GM18526 (cell line): ENCODE data around the gene HECTD2.

Experiments
- POLR2A ChIP-seq: IDR thresholded peaks from 3 replicates; pipeline ENCODE4 v1.6.1; 2011; ENCODE audit not compliant: insufficient read length; ENCODE audit errors: extremely low read depth

The HECTD2 gene

DNA sequence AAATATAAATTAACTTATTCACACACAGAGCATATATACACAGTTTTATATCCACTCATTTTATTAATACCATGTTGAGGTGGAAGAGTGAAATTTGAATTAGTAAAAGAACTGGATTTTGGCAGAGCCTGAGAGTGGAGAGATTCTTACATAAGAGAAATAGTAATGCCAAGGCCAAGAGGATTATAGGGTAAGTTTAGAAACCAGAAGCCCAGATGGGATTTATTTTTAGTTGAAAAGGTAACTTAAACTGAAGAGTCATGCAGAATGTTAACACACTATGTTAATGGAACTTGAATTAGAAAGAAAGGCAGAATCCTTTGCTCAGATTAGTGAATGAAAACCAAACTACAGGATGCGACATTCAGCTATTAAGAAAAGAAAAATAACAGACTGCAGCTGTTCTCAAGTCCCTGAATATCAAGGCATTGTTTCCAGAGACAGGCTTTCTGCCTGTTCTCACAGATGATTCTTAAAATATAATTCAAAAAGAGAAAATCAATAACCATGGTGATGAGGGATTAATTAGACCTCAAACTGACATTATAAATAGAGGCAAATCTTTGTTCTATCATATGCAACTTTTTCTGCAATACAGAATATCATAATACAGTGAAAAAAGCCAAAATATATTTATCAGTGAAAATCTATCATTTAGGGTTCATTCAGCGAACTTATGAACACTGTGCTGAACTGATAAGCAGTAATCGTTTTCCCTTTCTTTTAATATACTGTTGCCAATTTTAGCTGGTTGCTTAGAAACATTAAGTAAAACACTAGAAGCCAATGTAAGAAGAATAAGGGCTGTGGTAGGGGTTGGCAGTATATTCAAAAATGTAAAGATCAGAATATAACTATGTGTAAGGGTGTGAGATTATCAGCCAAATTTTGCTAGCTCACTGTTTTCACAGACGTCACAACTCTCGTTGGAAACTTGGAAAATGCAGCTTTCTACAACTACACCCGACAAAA is 34.4 kb downstream of the HECTD2 start:
- TF ChIP-seq POLR2A: no peak

GRCh38 chr10:91452063-91452462 is 41.9 kb downstream of the HECTD2 start:
- no peak for TF ChIP-seq POLR2A

GRCh38 chr10:91453535-91453934 is 43.4 kb downstream of the HECTD2 start:
- no peak for TF ChIP-seq POLR2A

- TF ChIP-seq POLR2A: no peak
Observed at GRCh38 chr10:91460681-91461080, 50.5 kb downstream of the HECTD2 start.

DNA sequence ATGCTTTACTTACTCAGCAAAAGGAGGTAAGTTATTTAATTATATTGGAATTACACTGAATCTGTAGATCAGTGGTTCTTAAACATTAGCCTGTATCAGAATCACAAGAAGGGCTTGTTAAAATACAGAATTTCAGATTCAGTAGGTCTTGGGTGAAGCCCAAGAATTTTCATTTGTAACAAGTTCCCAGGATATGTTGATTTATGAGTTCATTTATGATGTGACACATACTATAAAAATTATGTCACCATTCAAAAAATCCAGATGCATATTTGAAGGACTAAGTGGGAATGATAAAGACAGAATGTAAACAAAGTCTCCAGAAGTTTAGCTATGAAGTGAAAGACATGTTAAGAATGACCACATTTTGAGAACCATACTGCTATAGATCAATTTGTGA is 52.3 kb downstream of the HECTD2 start:
- TF ChIP-seq POLR2A: no peak

GRCh38 chr10:91464500-91464899 is 54.4 kb downstream of the HECTD2 start:
- no peak for TF ChIP-seq POLR2A

GRCh38 chr10:91465261-91465660 is 55.1 kb downstream of the HECTD2 start:
- no peak for TF ChIP-seq POLR2A

DNA sequence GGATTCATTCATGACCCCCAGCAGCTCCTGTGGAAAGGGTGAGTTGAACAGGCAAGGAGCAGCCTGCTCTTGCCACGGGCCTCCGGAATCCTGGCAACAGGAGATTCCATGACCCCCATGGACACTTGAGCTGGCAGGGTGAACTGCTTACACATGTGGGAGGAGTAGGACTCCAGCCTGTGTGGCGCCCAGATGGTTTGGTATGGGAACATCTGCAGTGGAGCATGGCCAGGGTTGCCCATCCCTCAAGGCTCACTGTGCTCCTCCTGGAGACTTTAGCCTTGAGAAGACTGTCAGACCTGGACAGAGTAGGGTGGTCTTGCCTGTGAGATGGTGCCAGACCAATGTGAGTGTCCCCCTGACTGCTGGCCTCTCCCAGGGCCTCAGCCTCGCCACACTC is 57.0 kb downstream of the HECTD2 start:
- TF ChIP-seq POLR2A: no peak

DNA sequence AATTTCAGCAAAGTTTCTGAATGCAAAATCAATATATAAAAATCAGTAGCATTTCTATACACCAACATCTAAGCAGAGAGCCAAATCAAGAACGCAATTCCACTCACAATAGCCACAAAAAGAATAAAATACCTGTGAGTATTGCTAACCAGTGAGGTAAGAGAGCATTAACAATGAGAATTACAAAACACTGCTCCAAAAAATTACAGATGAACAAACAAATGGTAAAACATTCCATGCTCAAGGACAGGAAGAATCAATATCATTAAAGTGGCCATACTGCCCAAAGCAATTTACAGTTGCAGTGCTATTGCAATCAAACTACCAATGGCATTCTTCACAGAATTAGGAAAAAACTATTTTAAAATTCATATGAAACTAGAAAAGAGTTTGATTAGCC is 61.5 kb downstream of the HECTD2 start:
- no peak for TF ChIP-seq POLR2A

GRCh38 chr10:91472911-91473310 is 62.8 kb downstream of the HECTD2 start:
- TF ChIP-seq POLR2A: no peak

GRCh38 chr10:91474009-91474408 is 63.9 kb downstream of the HECTD2 start:
- TF ChIP-seq POLR2A: no peak

GRCh38 chr10:91477236-91477635 is 67.1 kb downstream of the HECTD2 start:
- no peak for TF ChIP-seq POLR2A

DNA sequence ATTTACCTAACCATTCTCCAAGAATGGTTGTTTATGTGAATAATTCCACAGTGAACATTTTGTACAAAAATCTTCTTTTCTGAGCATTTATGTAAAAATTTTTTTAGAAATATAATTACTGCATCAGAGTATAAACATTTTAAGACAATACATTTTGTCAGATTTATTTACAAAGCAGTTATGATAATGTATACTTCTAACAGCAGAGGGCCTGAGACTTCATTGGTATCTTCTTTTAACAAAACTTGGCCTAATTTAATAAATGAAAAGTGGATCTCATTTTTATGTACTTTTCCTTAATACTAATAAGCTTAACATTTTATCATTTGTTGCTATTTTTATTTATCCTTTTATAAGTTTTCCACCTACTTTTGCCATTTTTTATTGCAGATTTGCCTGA is 69.4 kb downstream of the HECTD2 start:
- no peak for TF ChIP-seq POLR2A

DNA sequence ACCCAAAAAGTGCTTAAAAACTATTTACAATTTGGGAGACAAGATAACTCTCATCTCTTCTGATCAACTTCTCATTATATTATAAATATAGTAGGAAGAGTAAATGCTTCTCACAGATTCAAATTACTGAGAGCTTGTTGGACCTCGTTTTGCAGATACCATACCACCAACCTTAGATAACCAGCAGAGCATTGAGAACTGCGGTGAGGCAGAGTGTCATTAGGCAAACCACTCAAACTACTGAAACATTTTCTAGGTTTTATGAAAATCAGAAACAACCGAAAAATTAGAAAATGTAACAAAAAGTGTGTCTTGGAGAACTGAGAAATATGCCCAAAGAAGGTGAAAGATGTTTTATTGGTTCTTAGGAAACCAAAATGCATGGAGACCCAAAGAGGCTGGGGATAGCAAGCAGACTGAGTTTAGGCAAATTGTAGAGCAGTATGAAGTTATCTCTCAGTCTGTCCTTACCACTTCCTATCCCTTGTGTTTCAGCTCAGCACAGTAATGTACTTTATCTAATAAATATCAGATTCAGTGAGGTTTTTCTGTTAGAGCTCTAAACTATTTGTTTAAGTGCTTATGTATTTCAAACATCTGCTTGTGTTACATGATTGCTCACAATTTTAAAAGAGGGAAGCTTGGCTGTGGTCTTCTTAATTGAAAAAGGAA is 77.9 kb downstream of the HECTD2 start:
- no peak for TF ChIP-seq POLR2A

- TF ChIP-seq POLR2A: no peak
Observed at GRCh38 chr10:91493313-91493712, 83.2 kb downstream of the HECTD2 start.

DNA sequence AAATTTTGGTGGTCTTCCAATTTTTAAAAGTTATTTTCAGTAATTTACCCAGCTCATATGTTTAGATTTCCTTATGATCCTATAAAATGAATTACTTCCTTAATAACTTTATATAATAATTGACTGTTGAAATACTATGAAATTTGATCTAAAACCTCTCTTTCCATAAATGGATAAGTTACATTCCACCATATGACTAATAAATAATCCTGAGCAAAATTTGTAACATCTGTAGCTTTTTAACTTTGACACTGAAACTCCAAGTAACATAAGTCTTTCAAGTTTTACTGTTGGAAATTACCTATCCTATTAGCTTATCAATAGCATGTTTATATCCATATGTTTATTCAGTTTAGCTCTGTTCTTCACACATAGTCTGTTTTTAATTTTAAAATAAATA is 85.3 kb downstream of the HECTD2 start:
- TF ChIP-seq POLR2A: no peak

DNA sequence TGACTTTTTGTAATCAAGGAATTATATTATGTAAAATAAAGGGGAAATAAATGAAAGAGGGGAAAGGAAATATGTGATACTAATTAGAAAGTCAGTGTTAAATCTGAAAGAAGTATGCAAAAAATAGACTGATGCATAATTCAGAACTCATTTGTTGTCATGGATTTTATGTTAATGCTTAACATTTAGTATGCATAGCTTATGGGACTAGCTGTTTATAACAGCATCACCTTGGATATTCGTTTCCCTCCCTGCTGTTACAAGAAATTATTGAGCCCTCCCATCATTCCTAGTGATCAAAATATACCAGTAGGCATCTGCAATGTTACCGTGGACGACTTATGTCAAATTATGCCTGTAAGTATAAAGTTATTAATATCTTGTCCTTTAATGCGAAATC is 85.9 kb downstream of the HECTD2 start:
- no peak for TF ChIP-seq POLR2A
